ENCODE measurements around the gene TCP10L. TPM values are rescaled to one million over a fixed set of nuclear protein-coding genes. Genes with fewer than 3 reads are reported as not detected.

TCP10L gene
- total and polyA plus RNA-seq, 3 donors from 2014 or later, result 81.3 to 350 (median 107) TPM

DNA sequence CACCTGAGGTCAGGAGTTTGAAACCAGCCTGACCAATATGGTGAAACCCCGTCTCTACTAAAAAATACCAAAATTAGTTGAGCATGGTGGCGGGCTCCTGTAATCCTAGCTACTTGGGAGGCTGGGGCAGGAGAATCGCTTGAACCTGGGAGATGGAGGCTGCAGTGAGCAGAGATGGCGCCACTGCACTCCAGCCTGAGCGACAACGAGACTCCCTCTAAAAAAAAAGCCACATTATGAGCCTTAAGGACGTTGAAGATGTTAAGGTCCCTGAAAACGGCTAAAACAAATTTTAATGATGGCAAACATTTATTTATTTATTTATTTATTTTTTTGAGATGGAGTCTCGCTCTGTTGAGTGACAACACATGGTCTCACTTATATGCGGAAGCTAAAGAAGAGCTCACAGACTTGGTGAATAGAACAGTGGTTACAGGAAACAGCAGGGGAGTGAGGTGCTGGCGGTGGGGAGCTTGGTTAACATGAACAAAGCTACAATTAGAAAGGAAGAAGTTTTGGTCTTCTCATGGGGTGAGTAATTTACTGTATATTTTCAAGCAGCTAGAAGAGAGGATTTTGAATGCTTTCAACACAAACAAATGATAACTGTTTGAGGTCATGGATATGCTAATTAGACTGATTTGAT is 47.1 kb downstream of the TCP10L start:
- H3K27ac ChIP-seq, result no peak overlapping the region
- no peaks in the 10 kb centered on the region for H3K27me3 ChIP-seq
- WGBS, 2 donors, result 86 to 87% methylated on average over 11 of the region's 11 CpGs
- no peak for DNase-seq
- H3K36me3 ChIP-seq (ENCODE audit: low read depth, missing control alignments), result no peaks in the 10 kb centered on the region
- no peaks in the 10 kb centered on the region for H3K9me3 ChIP-seq
- intact Hi-C loops (cut with DNase I; ENCODE audit: low total_unique reads), result no loop called here
- TF ChIP-seq, protein P1, sequence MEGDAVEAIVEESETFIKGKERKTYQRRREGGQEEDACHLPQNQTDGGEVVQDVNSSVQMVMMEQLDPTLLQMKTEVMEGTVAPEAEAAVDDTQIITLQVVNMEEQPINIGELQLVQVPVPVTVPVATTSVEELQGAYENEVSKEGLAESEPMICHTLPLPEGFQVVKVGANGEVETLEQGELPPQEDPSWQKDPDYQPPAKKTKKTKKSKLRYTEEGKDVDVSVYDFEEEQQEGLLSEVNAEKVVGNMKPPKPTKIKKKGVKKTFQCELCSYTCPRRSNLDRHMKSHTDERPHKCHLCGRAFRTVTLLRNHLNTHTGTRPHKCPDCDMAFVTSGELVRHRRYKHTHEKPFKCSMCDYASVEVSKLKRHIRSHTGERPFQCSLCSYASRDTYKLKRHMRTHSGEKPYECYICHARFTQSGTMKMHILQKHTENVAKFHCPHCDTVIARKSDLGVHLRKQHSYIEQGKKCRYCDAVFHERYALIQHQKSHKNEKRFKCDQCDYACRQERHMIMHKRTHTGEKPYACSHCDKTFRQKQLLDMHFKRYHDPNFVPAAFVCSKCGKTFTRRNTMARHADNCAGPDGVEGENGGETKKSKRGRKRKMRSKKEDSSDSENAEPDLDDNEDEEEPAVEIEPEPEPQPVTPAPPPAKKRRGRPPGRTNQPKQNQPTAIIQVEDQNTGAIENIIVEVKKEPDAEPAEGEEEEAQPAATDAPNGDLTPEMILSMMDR (IDR thresholded peaks at IDR 0.05), result no peak
- no peak for TF ChIP-seq POLR2A (IDR thresholded peaks at IDR 0.05)
- H3K4me1 ChIP-seq, result no peaks in the 10 kb centered on the region
- no peak overlapping the region for H3K4me3 ChIP-seq

DNA sequence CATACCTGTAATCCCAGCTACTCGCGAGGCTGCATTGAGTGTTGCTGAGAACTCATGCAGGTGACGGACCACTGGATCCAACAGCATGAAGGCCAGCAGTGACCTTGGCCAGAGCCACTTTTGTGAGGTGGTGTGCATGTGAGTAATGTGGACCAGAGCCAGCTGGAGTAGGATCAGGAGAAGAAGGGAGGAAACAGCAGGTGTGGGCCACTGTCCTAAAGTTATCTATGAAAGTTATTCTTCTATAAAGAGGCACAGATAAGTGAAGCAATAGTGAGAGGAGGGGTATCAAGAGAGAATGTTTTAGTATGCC is 47.8 kb downstream of the TCP10L start:
- no peaks in the 10 kb centered on the region for H3K4me1 ChIP-seq
- H3K4me3 ChIP-seq, result no peak overlapping the region
- no peaks in the 10 kb centered on the region for H3K27me3 ChIP-seq
- whole genome bisulfite sequencing, 2 donors, result 88 to 92% methylated on average over 3 of the region's 3 CpGs
- H3K27ac ChIP-seq, result no peak overlapping the region
- no peak for DNase-seq
- H3K9me3 ChIP-seq, result no peaks in the 10 kb centered on the region
- H3K36me3 ChIP-seq (ENCODE audit: low read depth, missing control alignments), result no peaks in the 10 kb centered on the region
- intact Hi-C loops (cut with DNase I; ENCODE audit: low total_unique reads), result no loop called here
- no peak for TF ChIP-seq POLR2A (IDR thresholded peaks at IDR 0.05)
- TF ChIP-seq, protein P1 (IDR thresholded peaks at IDR 0.05), result no peak

DNA sequence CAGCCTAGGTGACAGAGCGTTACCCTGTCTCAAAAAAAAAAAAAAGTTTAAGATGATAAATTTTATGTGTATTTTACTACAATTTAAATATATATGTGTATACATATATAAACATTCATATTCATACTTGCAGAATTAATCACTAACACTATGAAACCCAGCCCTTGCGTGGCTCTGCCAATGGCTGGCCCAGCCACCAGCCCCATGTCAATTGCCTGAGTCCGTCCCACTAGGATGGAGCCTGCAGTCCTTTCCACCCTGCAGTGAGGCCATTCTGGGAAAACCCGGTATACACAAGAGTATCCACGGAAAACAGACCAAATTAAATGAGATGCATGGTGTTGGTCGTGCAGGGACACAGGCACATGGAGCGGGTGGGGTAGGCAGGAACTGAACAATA is 49.7 kb downstream of the TCP10L start:
- Histone ChIP-seq H3K4me3 (no peak overlapping the region), H3K4me1 (no peaks in the 10 kb centered on the region), H3K9me3 (no peaks in the 10 kb centered on the region), H3K27ac (no peak overlapping the region), H3K27me3 (no peaks in the 10 kb centered on the region), H3K36me3 (ENCODE audit: low read depth, missing control alignments) (no peaks in the 10 kb centered on the region)
- intact Hi-C loops (cut with DNase I; ENCODE audit: low total_unique reads), result no loop called here
- 97 to 98% methylated on average over 7 of the region's 7 CpGs for WGBS, 2 donors
- no peak for TF ChIP-seq POLR2A (IDR thresholded peaks at IDR 0.05)
- TF ChIP-seq, protein P1 (IDR thresholded peaks at IDR 0.05), result no peak
- no peak for DNase-seq

DNA sequence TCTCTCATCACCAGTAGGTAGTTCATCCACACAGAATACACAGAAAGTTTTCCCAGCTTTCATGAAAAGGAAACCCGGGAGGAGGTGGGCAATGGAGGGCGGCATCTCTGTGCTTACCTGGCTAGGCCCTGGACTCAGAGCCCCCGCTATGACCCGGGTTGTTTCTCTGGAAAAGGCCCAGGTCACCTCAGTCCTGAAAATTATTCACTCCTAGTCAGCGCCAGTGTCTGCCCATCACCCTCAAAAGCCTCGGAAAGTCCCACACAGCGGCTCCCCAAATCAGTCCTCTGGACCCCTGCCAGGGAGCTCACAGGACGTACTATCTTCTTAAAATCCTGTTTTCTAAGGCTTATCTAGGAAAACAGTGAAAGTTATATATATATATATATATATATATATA is 51.2 kb downstream of the TCP10L start:
- TF ChIP-seq, protein P1 (IDR thresholded peaks at IDR 0.05), result no peak
- no peak for TF ChIP-seq POLR2A (IDR thresholded peaks at IDR 0.05)
- Histone ChIP-seq H3K36me3 (ENCODE audit: low read depth, missing control alignments) (no peaks in the 10 kb centered on the region), H3K9me3 (no peaks in the 10 kb centered on the region), H3K4me1 (no peaks in the 10 kb centered on the region), H3K27me3 (no peaks in the 10 kb centered on the region), H3K27ac (no peak overlapping the region), H3K4me3 (no peak overlapping the region)
- 72 to 81% methylated on average over 5 to 8 of the region's 8 CpGs for WGBS, 2 donors
- DNase-seq, result no peak
- intact Hi-C loops (cut with DNase I; ENCODE audit: low total_unique reads), result no loop called here

DNA sequence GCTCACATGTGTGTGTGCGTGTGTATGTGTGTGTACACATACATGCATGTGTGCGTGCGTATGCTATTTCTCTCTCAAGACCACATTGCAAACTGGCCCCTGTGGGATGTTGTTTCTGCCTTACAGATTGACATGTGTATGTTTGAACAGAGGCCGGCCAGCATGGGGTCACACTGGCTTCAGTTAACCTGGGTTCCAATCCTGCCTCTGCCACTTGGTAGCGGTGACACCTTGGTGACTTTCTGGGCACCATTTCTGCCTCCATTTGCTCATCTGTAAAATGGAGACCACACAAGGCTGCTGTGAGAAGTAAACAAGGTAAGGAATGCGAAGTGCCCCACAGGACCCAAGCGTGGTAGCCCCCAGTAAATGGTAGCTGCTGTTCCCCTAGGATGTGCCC is 51.7 kb downstream of the TCP10L start:
- no peaks in the 10 kb centered on the region for H3K4me1 ChIP-seq
- DNase-seq, result no peak
- no peaks in the 10 kb centered on the region for H3K27me3 ChIP-seq
- H3K9me3 ChIP-seq, result no peaks in the 10 kb centered on the region
- H3K36me3 ChIP-seq (ENCODE audit: low read depth, missing control alignments), result no peaks in the 10 kb centered on the region
- WGBS, 2 donors, result 89 to 97% methylated on average over 6 to 7 of the region's 7 CpGs
- no peak overlapping the region for H3K27ac ChIP-seq
- intact Hi-C loops (cut with DNase I; ENCODE audit: low total_unique reads), result no loop called here
- TF ChIP-seq, protein P1 (IDR thresholded peaks at IDR 0.05), result no peak
- no peak for TF ChIP-seq POLR2A (IDR thresholded peaks at IDR 0.05)
- H3K4me3 ChIP-seq, result no peak overlapping the region
